Measurements from ENCODE around the gene KPNA3. TPM values are rescaled to one million over a fixed set of nuclear protein-coding genes. Genes with fewer than 3 reads are reported as not detected.
"Not testable (repeated sequence)": the region's sequence is repeated elsewhere in the genome, so short reads cannot be mapped to it uniquely, and the experiment has no call there.

KPNA3 gene
- total RNA-seq, 2 donors from 2014 or later, result 28.9 to 31.3 TPM

- Histone ChIP-seq H3K27me3 (no peaks in the 10 kb centered on the region), H3K9me3 (no peaks in the 10 kb centered on the region), H3K27ac (no peak overlapping the region), H3K9ac (ENCODE audit: low read depth in 2 of 2, low read length in 2 of 2) (no peak overlapping the region), H3K4me3 (no peak overlapping the region), H3K36me3 (no peaks in the 10 kb centered on the region), H3K4me1 (no peaks in the 10 kb centered on the region)
- TF ChIP-seq CTCF (IDR thresholded peaks at IDR 0.05), result no peak
- no peak for DNase-seq
- intact Hi-C loops (cut with DNase I), result no loop called here
Measured at GRCh38 chr13:49714757-49715156, 77.7 kb downstream of the KPNA3 start.

- intact Hi-C loops (cut with DNase I), result no loop called here
- Histone ChIP-seq H3K4me1 (no peaks in the 10 kb centered on the region), H3K27ac (no peak overlapping the region), H3K9me3 (no peaks in the 10 kb centered on the region), H3K36me3 (no peaks in the 10 kb centered on the region), H3K27me3 (no peaks in the 10 kb centered on the region), H3K9ac (ENCODE audit: low read depth in 2 of 2, low read length in 2 of 2) (no peak overlapping the region), H3K4me3 (no peak overlapping the region)
- DNase-seq, result no peak
- no peak for TF ChIP-seq CTCF (IDR thresholded peaks at IDR 0.05)
Measured at GRCh38 chr13:49711218-49711863, 81.1 kb downstream of the KPNA3 start.

- intact Hi-C loops (cut with DNase I); H3K27me3 ChIP-seq; H3K4me1 ChIP-seq; H3K4me3 ChIP-seq; H3K27ac ChIP-seq; H3K9ac ChIP-seq (ENCODE audit: low read depth in 2 of 2, low read length in 2 of 2); H3K9me3 ChIP-seq; DNase-seq; H3K36me3 ChIP-seq: not testable (repeated sequence)
Measured at GRCh38 chr13:49704264-49704663, 88.2 kb downstream of the KPNA3 start.

GRCh38 chr13:49701491-49701890, 91.0 kb downstream of the KPNA3 start:
- Histone ChIP-seq H3K27me3 (no peaks in the 10 kb centered on the region), H3K9me3 (no peaks in the 10 kb centered on the region), H3K9ac (ENCODE audit: low read depth in 2 of 2, low read length in 2 of 2) (no peak overlapping the region), H3K36me3 (no peaks in the 10 kb centered on the region), H3K4me1 (no peaks in the 10 kb centered on the region), H3K27ac (no peak overlapping the region), H3K4me3 (no peak overlapping the region)
- no peak for TF ChIP-seq CTCF (IDR thresholded peaks at IDR 0.05)
- intact Hi-C loops (cut with DNase I), result no loop called here
- DNase-seq, result no peak

GRCh38 chr13:49697468-49697867, 95.0 kb downstream of the KPNA3 start:
- no peak for TF ChIP-seq CTCF (IDR thresholded peaks at IDR 0.05)
- no peak overlapping the region for H3K27ac ChIP-seq
- no peaks in the 10 kb centered on the region for H3K4me1 ChIP-seq
- intact Hi-C loops (cut with DNase I), result no loop called here
- no peaks in the 10 kb centered on the region for H3K9me3 ChIP-seq
- H3K27me3 ChIP-seq, result no peaks in the 10 kb centered on the region
- DNase-seq, result no peak
- no peak overlapping the region for H3K4me3 ChIP-seq
- H3K36me3 ChIP-seq, result no peaks in the 10 kb centered on the region
- no peak overlapping the region for H3K9ac ChIP-seq (ENCODE audit: low read depth in 2 of 2, low read length in 2 of 2)

- intact Hi-C loops (cut with DNase I), result no loop called here
- no peaks in the 10 kb centered on the region for H3K36me3 ChIP-seq
- no peak overlapping the region for H3K9ac ChIP-seq (ENCODE audit: low read depth in 2 of 2, low read length in 2 of 2)
- no peaks in the 10 kb centered on the region for H3K9me3 ChIP-seq
- DNase-seq, result no peak
- no peaks in the 10 kb centered on the region for H3K27me3 ChIP-seq
- no peak overlapping the region for H3K4me3 ChIP-seq
- H3K27ac ChIP-seq, result no peak overlapping the region
- no peak for TF ChIP-seq CTCF (IDR thresholded peaks at IDR 0.05)
- H3K4me1 ChIP-seq, result no peaks in the 10 kb centered on the region
Measured at GRCh38 chr13:49694446-49694845, 98.0 kb downstream of the KPNA3 start.
